ENCODE measurements around the gene TRPM2.

GRCh38 chr21:44332965-44333364 is 20.5 kb upstream of the TRPM2 start:
- TF ChIP-seq CTCF (IDR thresholded peaks at IDR 0.05): no peak
- TF ChIP-seq POLR2A (IDR thresholded peaks at IDR 0.05): no peak
